WERI-Rb-1 (cell line): ENCODE results near the gene CAPS.

Experiments
- DNase-seq: peaks from one replicate; pipeline ENCODE4 v3.0.0-alpha.2; 2020
- H3K27ac ChIP-seq: fragments of 250-450 bp; sonication (Bioruptor Pico); 2 replicates; pipeline ENCODE4 v1.5.1; 2020; ENCODE audit warnings: mild to moderate bottlenecking, moderate library complexity
- H3K27me3 ChIP-seq: fragments of 250-450 bp; sonication (Bioruptor Pico); 2 replicates; pipeline ENCODE4 v1.5.1; 2021; ENCODE audit warnings: mild to moderate bottlenecking, low read depth, moderate library complexity; ENCODE audit not compliant: insufficient read depth, severe bottlenecking
- H3K36me3 ChIP-seq: fragments of 250-450 bp; sonication (Bioruptor Pico); 2 replicates; pipeline ENCODE4 v1.5.1; 2020; ENCODE audit warnings: mild to moderate bottlenecking, moderate library complexity
- H3K4me3 ChIP-seq: 2 replicates; pipeline ENCODE4 v1.5.1; 2011; ENCODE audit warnings: low read depth, mild to moderate bottlenecking, control low read depth, low read length
- H3K9me3 ChIP-seq: fragments of 250-450 bp; sonication (Bioruptor Pico); 2 replicates; pipeline ENCODE4 v1.5.1; 2021; ENCODE audit warnings: mild to moderate bottlenecking, moderate library complexity; ENCODE audit not compliant: severe bottlenecking
- CTCF ChIP-seq: IDR thresholded peaks from 2 replicates; pipeline ENCODE4 v1.5.1; 2011; ENCODE audit warnings: low read depth, mild to moderate bottlenecking, control low read depth, inconsistent platforms, low read length

Gene CAPS

GRCh38 chr19:5905114-5905778 lies 8.8 kb upstream of the CAPS start:
- no peaks in the 10 kb centered on the region for H3K27me3 ChIP-seq
- peak overlapping the region; percentile 60 for H3K4me3 ChIP-seq
- no peak for DNase-seq
- peaks cover 19% of the 10 kb centered on the region for H3K36me3 ChIP-seq
- H3K9me3 ChIP-seq: no peaks in the 10 kb centered on the region
- no peak for TF ChIP-seq CTCF
- H3K27ac ChIP-seq: peak overlapping the region; percentile 70

GRCh38 chr19:5907241-5907640 lies 6.8 kb upstream of the CAPS start:
- TF ChIP-seq CTCF: no peak
- no peaks in the 10 kb centered on the region for H3K27me3 ChIP-seq
- H3K4me3 ChIP-seq: no peak overlapping the region
- DNase-seq: peak; percentile 37
- peak overlapping the region; percentile 75 for H3K27ac ChIP-seq
- peaks cover 8% of the 10 kb centered on the region for H3K36me3 ChIP-seq
- H3K9me3 ChIP-seq: no peaks in the 10 kb centered on the region

GRCh38 chr19:5908773-5909442 lies 5.1 kb upstream of the CAPS start:
- no peak overlapping the region for H3K4me3 ChIP-seq
- TF ChIP-seq CTCF: no peak
- peak overlapping the region; percentile 75 for H3K27ac ChIP-seq
- no peaks in the 10 kb centered on the region for H3K9me3 ChIP-seq
- H3K27me3 ChIP-seq: no peaks in the 10 kb centered on the region
- H3K36me3 ChIP-seq: peaks cover 9% of the 10 kb centered on the region
- DNase-seq: peak; percentile 76

GRCh38 chr19:5910638-5910907 lies 3.5 kb upstream of the CAPS start:
- no peaks in the 10 kb centered on the region for H3K9me3 ChIP-seq
- H3K27me3 ChIP-seq: no peaks in the 10 kb centered on the region
- no peak for TF ChIP-seq CTCF
- no peak overlapping the region for H3K27ac ChIP-seq
- no peak for DNase-seq
- no peak overlapping the region for H3K4me3 ChIP-seq
- H3K36me3 ChIP-seq: peaks cover 16% of the 10 kb centered on the region

GRCh38 chr19:5911366-5911765 lies 2.7 kb upstream of the CAPS start:
- TF ChIP-seq CTCF: no peak
- Histone ChIP-seq H3K27ac (no peak overlapping the region), H3K9me3 (no peaks in the 10 kb centered on the region), H3K4me3 (no peak overlapping the region), H3K36me3 (peaks cover 22% of the 10 kb centered on the region), H3K27me3 (no peaks in the 10 kb centered on the region)
- DNase-seq: no peak

GRCh38 chr19:5914358-5914774 lies 312 bp downstream of the CAPS start:
- Histone ChIP-seq H3K27me3 (no peaks in the 10 kb centered on the region), H3K9me3 (no peaks in the 10 kb centered on the region), H3K4me3 (no peak overlapping the region), H3K36me3 (peaks cover 46% of the 10 kb centered on the region), H3K27ac (no peak overlapping the region)
- no peak for TF ChIP-seq CTCF
- DNase-seq: no peak
